G401.6 (cell line): ENCODE data around the gene MRPL43.
"Not testable (repeated sequence)": the region's sequence is repeated elsewhere in the genome, so short reads cannot be mapped to it uniquely, and the experiment has no call there.

Experiments
- FAIRE-seq: peaks from 2 replicates; lab custom pipeline; 2012; peaks lifted over from hg19 to GRCh38; lab: Jason Lieb, UNC

The MRPL43 gene

DNA sequence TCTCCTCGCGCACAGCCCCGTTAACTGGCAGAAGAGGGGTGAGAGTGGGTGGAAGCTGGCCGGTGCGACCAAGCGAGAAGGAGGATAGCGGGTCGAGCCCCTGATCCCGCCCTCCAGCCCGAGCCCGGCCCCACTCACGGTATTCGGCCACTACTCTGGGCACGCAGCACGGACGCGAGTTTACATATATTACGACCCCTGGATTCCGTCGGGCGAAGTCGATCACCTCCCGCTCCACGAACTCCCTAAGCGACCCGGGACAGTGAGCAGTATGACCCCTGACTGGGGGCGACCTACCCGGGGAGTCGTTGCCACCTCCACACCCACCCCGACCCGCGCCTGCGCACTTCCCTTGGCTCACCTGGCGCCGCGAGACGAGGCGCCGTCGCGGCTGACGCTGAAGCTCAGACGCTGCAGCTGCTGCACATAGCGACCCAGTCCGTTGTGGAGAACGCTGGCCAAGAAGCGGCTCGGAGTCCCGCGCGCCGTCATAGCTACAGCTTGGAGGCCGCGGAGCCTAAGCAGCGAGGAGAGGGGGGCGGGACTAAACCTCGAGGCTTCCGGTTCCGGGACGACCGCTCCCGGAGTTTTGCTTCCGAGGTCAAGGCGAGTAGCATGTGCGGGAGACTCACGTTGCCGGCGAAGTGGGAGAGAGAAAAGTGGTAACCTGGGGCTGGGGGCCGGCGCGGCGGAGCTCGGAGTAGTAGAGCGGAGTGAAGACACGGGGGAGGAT is at the start of gene MRPL43, which contains the start of gene TWNK:
Gene MRPL43 (minus strand): TSS at position 546 of the 733 bp plus-strand sequence. CDS start 54 bp downstream, at position 492.
Gene TWNK (plus strand): TSS at position 592 of the 733 bp plus-strand sequence. CDS start 668 bp downstream, outside the sequence.
- peak; percentile 34 for FAIRE-seq

DNA sequence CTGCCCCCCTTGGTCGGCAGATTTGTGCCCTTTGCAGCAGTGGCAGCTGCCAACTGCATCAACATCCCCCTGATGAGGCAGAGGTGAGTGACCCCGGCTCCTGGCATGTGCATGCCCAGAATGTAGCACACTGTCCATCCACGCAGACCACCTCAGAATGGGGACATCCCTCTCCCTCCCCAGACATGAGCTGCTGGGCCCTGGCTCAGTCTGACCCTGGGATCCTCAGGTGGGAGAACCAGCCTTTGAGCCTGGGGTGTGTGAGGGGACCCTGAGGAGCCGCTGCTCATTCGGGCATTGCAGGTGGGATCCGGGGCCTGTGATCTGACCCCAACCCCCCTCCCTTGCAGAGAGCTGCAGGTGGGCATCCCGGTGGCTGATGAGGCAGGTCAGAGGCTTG is 49.4 kb upstream of the MRPL43 start:
- no peak for FAIRE-seq

GRCh38 chr10:101035916-101036702 is 48.8 kb upstream of the MRPL43 start:
- FAIRE-seq: no peak

DNA sequence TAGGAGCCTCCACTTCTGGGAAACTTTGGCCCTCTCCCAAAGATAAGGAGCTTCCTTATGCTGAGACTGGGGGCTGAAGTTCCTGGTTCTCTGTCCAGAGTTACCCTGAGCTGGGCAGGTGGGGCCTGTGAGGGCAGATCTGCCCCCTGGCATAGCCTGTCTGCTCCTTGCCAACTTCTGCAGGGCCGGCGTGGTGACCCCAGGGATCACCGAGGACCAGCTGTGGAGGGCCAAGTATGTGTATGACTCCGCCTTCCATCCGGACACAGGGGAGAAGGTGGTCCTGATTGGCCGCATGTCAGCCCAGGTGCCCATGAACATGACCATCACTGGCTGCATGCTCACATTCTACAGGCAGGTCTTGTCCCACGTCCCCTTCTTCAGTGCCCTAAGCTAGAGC is 48.0 kb upstream of the MRPL43 start:
- FAIRE-seq: no peak

DNA sequence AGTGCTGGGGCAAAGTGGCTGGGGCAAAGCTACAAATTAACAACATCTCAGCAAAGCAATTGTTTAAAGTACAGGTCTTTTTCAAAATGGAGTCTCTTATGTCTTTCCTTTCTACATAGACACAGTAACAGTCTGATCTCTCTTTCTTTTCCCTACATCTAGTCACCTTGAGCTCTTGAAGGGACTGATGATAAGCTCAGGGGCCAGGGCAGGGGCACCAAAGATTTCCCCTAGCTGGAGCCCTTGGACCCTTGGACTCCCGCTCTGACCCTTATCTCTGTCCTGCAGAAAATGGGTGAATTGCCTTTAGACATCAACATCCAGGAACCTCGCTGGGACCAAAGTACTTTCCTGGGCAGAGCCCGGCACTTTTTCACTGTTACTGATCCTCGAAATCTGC is 47.1 kb upstream of the MRPL43 start:
- not testable (repeated sequence) for FAIRE-seq

GRCh38 chr10:101033276-101033675 is 46.0 kb upstream of the MRPL43 start:
- FAIRE-seq: no peak

GRCh38 chr10:101032637-101033224 is 45.4 kb upstream of the MRPL43 start:
- FAIRE-seq: no peak

GRCh38 chr10:101031796-101032636 is 44.7 kb upstream of the MRPL43 start:
- FAIRE-seq: no peak

DNA sequence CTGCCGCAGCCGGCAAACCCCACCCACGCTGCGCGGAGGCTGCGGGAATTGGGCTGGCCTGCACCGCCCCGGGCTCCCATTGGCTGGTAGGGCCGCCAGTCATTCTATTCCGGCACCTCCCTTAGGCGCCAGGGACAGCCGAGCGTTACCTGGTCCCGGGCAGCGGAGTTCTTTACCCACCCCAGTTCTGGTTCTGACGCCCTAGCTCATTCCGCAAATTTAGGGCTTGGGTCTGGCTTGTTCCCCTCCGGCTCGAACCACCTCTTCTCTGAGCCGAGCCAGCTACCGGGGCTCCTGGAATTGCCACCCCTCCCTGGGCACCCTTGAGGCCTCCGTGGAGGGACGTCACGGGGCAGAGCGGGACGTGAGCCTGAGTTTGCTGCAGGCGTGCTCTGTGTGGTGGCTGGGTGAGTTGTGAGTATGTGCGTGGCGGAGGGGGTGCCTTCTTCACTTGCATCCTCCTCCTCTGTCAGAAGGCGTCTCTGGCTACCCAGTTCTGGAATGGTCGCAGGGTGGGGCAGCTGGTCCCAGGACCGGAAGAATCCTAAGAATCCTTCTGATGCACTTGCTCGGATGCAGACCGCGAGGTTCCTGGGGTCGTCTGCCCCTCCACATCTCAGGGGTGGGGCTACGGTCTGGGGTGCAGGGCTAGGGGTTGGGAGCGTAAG is 44.0 kb upstream of the MRPL43 start, which contains the start of the genes PDZD7 and SFXN3:
Gene PDZD7 (minus strand): TSS at position 2 of the 668 bp plus-strand sequence. CDS start 910 bp downstream, outside the sequence.
Gene SFXN3 (plus strand): TSS at position 107 of the 668 bp plus-strand sequence. CDS start 3,461 bp downstream, outside the sequence.
- FAIRE-seq: peak; percentile 21

DNA sequence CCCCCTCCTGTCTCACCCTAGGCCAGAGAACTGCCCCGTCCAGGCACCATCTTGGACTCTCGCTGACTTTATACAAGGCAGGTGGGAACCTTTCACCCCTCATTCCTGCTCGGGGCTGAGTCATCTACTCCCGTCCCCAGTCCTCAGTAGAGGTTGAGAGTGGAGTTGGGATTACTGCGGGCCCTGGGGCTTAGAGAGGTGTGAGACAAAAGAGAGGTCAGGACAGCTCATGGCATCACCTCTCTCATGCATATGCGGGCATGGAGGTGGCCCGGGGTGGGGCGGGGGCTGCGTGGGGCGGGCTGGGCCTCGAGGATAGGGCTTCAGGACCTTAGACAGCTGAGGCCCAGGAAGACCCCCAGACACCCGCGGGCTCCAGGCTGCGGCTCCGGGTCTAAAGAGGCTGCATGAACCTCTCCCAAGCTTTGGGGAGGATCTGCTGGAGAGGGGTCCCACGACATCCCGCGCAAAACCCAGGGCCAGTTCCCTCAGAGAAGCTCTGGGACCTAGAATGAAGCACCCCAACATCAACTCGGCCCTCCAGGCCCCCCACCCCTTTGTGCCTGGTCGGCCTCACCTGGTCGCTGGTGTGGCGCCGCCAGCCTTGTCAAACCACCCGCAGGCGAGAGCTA is 43.3 kb upstream of the MRPL43 start:
- FAIRE-seq: no peak

DNA sequence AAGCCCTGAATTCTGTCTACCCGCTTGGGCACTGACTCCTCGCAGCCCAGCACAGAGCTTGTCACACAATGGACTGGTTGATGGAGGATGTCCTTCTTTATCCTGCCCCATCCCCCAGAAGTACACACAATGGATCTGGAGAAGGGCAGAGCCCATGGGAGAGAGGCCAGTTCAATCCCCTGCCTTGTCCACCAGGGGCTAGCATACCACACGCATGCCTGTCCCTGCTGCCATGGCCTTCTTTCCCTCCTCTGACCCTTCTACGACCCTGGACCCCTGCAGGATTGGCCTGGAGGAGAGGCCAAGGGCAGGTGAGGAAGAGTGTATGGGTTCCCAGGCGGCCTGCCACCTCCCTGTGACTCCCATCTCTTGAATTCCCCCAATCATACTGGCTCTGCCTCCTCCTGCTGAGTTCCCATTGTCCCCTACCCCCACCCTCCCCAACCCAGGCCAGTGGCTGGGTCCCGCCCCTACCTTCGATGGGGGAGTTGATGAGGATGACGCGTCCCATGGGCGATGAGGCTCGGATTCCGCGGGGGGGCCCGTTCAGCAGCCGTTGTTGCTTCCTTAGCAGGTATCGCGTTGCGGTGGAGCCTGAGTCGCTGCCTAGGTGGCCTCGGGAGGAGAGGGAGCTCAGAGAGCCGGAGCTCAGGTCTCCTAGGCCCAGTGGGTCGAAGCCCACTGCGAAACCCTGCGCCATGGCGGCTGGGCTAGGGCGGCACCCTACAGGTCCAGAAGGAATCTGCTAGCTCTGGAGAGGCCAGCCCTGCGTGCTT is 42.4 kb upstream of the MRPL43 start:
- no peak for FAIRE-seq

GRCh38 chr10:101028446-101029337 is 41.4 kb upstream of the MRPL43 start:
- no peak for FAIRE-seq

- FAIRE-seq: no peak
These were observed 39.9 kb upstream of the MRPL43 start for GRCh38 chr10:101027106-101027720.

GRCh38 chr10:101022967-101023705 is 35.8 kb upstream of the MRPL43 start:
- no peak for FAIRE-seq

- FAIRE-seq: no peak
These were observed 34.5 kb upstream of the MRPL43 start for GRCh38 chr10:101021692-101022251.

DNA sequence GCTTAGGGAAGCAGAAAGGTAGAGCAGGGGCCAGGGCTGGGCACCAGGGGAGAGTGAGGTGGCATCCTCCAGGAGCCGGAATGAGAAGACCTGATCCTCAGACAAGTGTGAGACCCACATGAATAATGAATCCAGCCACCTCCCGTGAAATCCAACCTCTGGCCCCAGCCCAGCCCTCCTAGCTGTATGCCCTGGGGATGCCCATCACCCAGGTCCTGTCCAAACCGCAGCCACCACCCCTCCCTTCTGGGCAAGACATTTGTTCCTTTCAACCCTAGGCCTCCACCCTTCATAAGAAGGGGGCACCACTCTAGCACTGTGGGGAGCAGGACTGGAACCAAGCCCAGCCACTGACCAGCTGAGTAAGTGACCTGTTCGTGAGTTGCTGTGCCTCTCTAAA is 33.9 kb upstream of the MRPL43 start:
- FAIRE-seq: no peak

- FAIRE-seq: no peak
These were observed 33.3 kb upstream of the MRPL43 start for GRCh38 chr10:101020427-101021075.
